ENCODE results near the gene FANCG. TPM values are rescaled to one million over a fixed set of nuclear protein-coding genes. Genes with fewer than 3 reads are reported as not detected.

Gene FANCG
- total RNA-seq, result 10 to 100 TPM in 1 of 2 donors, 1 to 10 TPM in 1; 2.2 to 19.1 TPM

GRCh38 chr9:35079426-35080341 is at the start of gene FANCG:
Gene FANCG, minus strand, starts transcription at chr9:35079942. Its CDS starts 418 bp downstream, at chr9:35079524.
- peak within 1 kb of the TSS; percentile 51 to 59 for H3K27ac ChIP-seq
- TF ChIP-seq CTCF (IDR thresholded peaks at IDR 0.05), result no peak
- H3K27me3 ChIP-seq (replicated peaks; ENCODE audit: insufficient read depth), result no peaks in the 10 kb centered on the region
- no peaks in the 10 kb centered on the region for H3K9me3 ChIP-seq
- DNase-seq (ENCODE audit: low spot score) (peak; percentile 69), ATAC-seq (ENCODE audit: insufficient number of reproducible peaks, low FRiP score, low read depth) (peak; percentile 92)
- H3K4me1 ChIP-seq (ENCODE audit: control insufficient read depth in 1 of 2, low read depth in 2 of 2), result peaks cover 3 to 16% of the 10 kb centered on the region in 2 donors
- peak within 1 kb of the TSS; percentile 89 for H3K4me3 ChIP-seq
- no peaks in the 10 kb centered on the region for H3K36me3 ChIP-seq

- DNase-seq (ENCODE audit: low spot score) (peak; percentile 80), ATAC-seq (ENCODE audit: insufficient number of reproducible peaks, low FRiP score, low read depth) (peak; percentile 72)
- H3K27me3 ChIP-seq (replicated peaks; ENCODE audit: insufficient read depth), result no peaks in the 10 kb centered on the region
- no peaks in the 10 kb centered on the region for H3K9me3 ChIP-seq
- peak overlapping the region; percentile 79 for H3K4me3 ChIP-seq
- peak overlapping the region; percentile 90 to 92 for H3K27ac ChIP-seq
- peak; percentile 93 for TF ChIP-seq CTCF (IDR thresholded peaks at IDR 0.05)
- H3K4me1 ChIP-seq (ENCODE audit: control insufficient read depth in 1 of 2, low read depth in 2 of 2), result peaks cover 28 to 47% of the 10 kb centered on the region in 2 donors
- no peaks in the 10 kb centered on the region for H3K36me3 ChIP-seq
Observed at GRCh38 chr9:35116898-35117551, 37.3 kb upstream of the FANCG start.

- Histone ChIP-seq H3K27ac (peak overlapping the region; percentile 92 to 95), H3K4me1 (ENCODE audit: control insufficient read depth in 1 of 2, low read depth in 2 of 2) (peaks cover 31 to 51% of the 10 kb centered on the region in 2 donors), H3K4me3 (peak overlapping the region; percentile 79), H3K36me3 (no peaks in the 10 kb centered on the region), H3K27me3 (replicated peaks; ENCODE audit: insufficient read depth) (no peaks in the 10 kb centered on the region), H3K9me3 (no peaks in the 10 kb centered on the region)
- DNase-seq (ENCODE audit: low spot score) (no peak), ATAC-seq (ENCODE audit: insufficient number of reproducible peaks, low FRiP score, low read depth) (peak; percentile 0)
- TF ChIP-seq CTCF (IDR thresholded peaks at IDR 0.05), result no peak
Observed at GRCh38 chr9:35116539-35116897, 36.8 kb upstream of the FANCG start.

- peak within 1 kb of the TSS; percentile 92 to 95 for H3K27ac ChIP-seq
- no peaks in the 10 kb centered on the region for H3K36me3 ChIP-seq
- TF ChIP-seq CTCF (IDR thresholded peaks at IDR 0.05), result no peak
- peak; percentile 97 for DNase-seq (ENCODE audit: low spot score)
- no peaks in the 10 kb centered on the region for H3K27me3 ChIP-seq (replicated peaks; ENCODE audit: insufficient read depth)
- peak; percentile 65 for ATAC-seq (ENCODE audit: insufficient number of reproducible peaks, low FRiP score, low read depth)
- H3K9me3 ChIP-seq, result no peaks in the 10 kb centered on the region
- peaks cover 31 to 51% of the 10 kb centered on the region in 2 donors for H3K4me1 ChIP-seq (ENCODE audit: control insufficient read depth in 1 of 2, low read depth in 2 of 2)
- H3K4me3 ChIP-seq, result peak within 1 kb of the TSS; percentile 79
Observed at GRCh38 chr9:35115680-35116538, 36.2 kb upstream of the FANCG start, which contains the start of gene ATOSB. Gene ATOSB, minus strand, starts transcription at chr9:35115862. Its CDS starts 7,588 bp downstream, at chr9:35108274.
